HEK293 (cell line): ENCODE data around the gene CFAP90.

Source experiments
- CTCF ChIA-PET: fragments of 350-600 bp; formaldehyde crosslinking; extraction: SDS; loops from one replicate; lab custom pipeline; 2021; ENCODE audit warnings: antibody characterized with exemption; lab: Yijun Ruan, JAX
- POLR2A ChIA-PET: fragments of 300-600 bp; formaldehyde crosslinking; extraction: SDS; loops from one replicate; lab custom pipeline; 2020; ENCODE audit warnings: antibody characterized with exemption, inconsistent platforms; lab: Yijun Ruan, JAX
- H3K27ac ChIP-seq: fragments of 200-500 bp; sonication (Bioruptor generic); 2 replicates; pipeline ENCODE4 v1.5.1; 2014; ENCODE audit warnings: low read depth, low read length, control low read depth, inconsistent platforms; ENCODE audit errors: extremely low read depth
- H3K36me3 ChIP-seq, 2 experiments: fragments of 200-500 bp in 1 of 2; sonication (Bioruptor generic) in 1 of 2; 1 replicate in 1 of 2; 2 replicates in 1 of 2; pipeline ENCODE4 v1.5.1; 2014 to 2017; ENCODE audit warnings: inconsistent platforms in 2 of 2, low read length in 2 of 2; ENCODE audit not compliant: control insufficient read depth in 2 of 2, insufficient read depth in 1 of 2
- H3K4me1 ChIP-seq: fragments of 200-500 bp; sonication (Bioruptor generic); 2 replicates; pipeline ENCODE4 v1.5.1; 2014; ENCODE audit warnings: mild to moderate bottlenecking, low read length, inconsistent platforms; ENCODE audit not compliant: control insufficient read depth, insufficient read depth
- H3K4me3 ChIP-seq: 2 replicates; pipeline ENCODE4 v1.5.1; 2011; ENCODE audit warnings: low read depth, mild to moderate bottlenecking, control low read depth, low read length, moderate library complexity
- H3K9me3 ChIP-seq: fragments of 200-500 bp; sonication (Bioruptor generic); 2 replicates; pipeline ENCODE4 v1.5.1; 2014; ENCODE audit warnings: low read depth, low read length, inconsistent platforms; ENCODE audit not compliant: control insufficient read depth, insufficient read depth
- OVOL3 ChIP-seq: fragments of 450-650 bp; formaldehyde crosslinking; IDR thresholded peaks from 2 replicates; pipeline ENCODE4 v1.5.1; 2016; ENCODE audit warnings: missing biosample characterization, missing genetic modification characterization
- SETDB1 ChIP-seq: IDR thresholded peaks from one replicate; pipeline ENCODE4 v1.6.1; 2017; ENCODE audit warnings: mild to moderate bottlenecking, low read length, moderate library complexity, mixed read lengths; ENCODE audit not compliant: insufficient read length
- ZBTB1 ChIP-seq: fragments of 450-650 bp; formaldehyde crosslinking; IDR thresholded peaks from 2 replicates; pipeline ENCODE4 v1.5.1; 2016; ENCODE audit warnings: missing biosample characterization, missing genetic modification characterization
- ZBTB48 ChIP-seq: fragments of 450-650 bp; formaldehyde crosslinking; IDR thresholded peaks from 2 replicates; pipeline ENCODE4 v1.5.1; 2016; ENCODE audit warnings: missing biosample characterization, missing genetic modification characterization
- ZFP41 ChIP-seq: fragments of 450-650 bp; formaldehyde crosslinking; IDR thresholded peaks from 2 replicates; pipeline ENCODE4 v1.5.1; 2016; ENCODE audit warnings: missing biosample characterization, missing genetic modification characterization, borderline replicate concordance
- ZIC2 ChIP-seq: fragments of 450-650 bp; formaldehyde crosslinking; IDR thresholded peaks from 2 replicates; pipeline ENCODE4 v1.5.1; 2016; ENCODE audit warnings: missing biosample characterization, missing genetic modification characterization
- ZNF292 ChIP-seq: fragments of 450-650 bp; formaldehyde crosslinking; IDR thresholded peaks from 2 replicates; pipeline ENCODE4 v1.5.1; 2016; ENCODE audit warnings: low read depth, missing biosample characterization, missing genetic modification characterization, borderline replicate concordance
- ZNF335 ChIP-seq: fragments of 450-650 bp; formaldehyde crosslinking; conservative IDR thresholded peaks from 2 replicates; pipeline ENCODE4 v1.5.1; 2016; ENCODE audit warnings: missing biosample characterization, missing genetic modification characterization
- ZNF398 ChIP-seq: fragments of 450-650 bp; formaldehyde crosslinking; IDR thresholded peaks from 2 replicates; pipeline ENCODE4 v1.5.1; 2017; ENCODE audit warnings: missing biosample characterization, missing genetic modification characterization
- ZNF416 ChIP-seq: fragments of 450-650 bp; formaldehyde crosslinking; IDR thresholded peaks from 2 replicates; pipeline ENCODE4 v1.5.1; 2016; ENCODE audit warnings: missing biosample characterization, missing genetic modification characterization
- ZNF501 ChIP-seq: fragments of 450-650 bp; formaldehyde crosslinking; IDR thresholded peaks from 2 replicates; pipeline ENCODE4 v1.5.1; 2016; ENCODE audit warnings: missing biosample characterization, missing genetic modification characterization
- ZNF529 ChIP-seq: fragments of 450-650 bp; formaldehyde crosslinking; IDR thresholded peaks from 2 replicates; pipeline ENCODE4 v1.5.1; 2017; ENCODE audit warnings: missing genetic modification characterization, missing biosample characterization; ENCODE audit not compliant: insufficient replicate concordance
- ZNF624 ChIP-seq: fragments of 450-650 bp; formaldehyde crosslinking; IDR thresholded peaks from 2 replicates; pipeline ENCODE4 v1.5.1; 2017; ENCODE audit warnings: missing biosample characterization, missing genetic modification characterization
- ZNF654 ChIP-seq: fragments of 450-650 bp; formaldehyde crosslinking; IDR thresholded peaks from 2 replicates; pipeline ENCODE4 v1.5.1; 2016; ENCODE audit warnings: low read depth, missing biosample characterization, missing genetic modification characterization
- ZNF677 ChIP-seq: fragments of 450-650 bp; IDR thresholded peaks from 2 replicates; pipeline ENCODE4 v1.5.0; 2018; ENCODE audit warnings: missing biosample characterization, mild to moderate bottlenecking, missing genetic modification characterization, moderate library complexity
- ZSCAN4 ChIP-seq: fragments of 450-650 bp; formaldehyde crosslinking; IDR thresholded peaks from 2 replicates; pipeline ENCODE4 v1.5.1; 2017; ENCODE audit warnings: missing biosample characterization, missing genetic modification characterization

The CFAP90 gene

GRCh38 chr5:7823594-7823993 lies 27.3 kb downstream of the CFAP90 start:
- Histone ChIP-seq H3K4me1 (no peaks in the 10 kb centered on the region), H3K4me3 (no peak overlapping the region), H3K36me3 (no peaks in the 10 kb centered on the region), H3K27ac (no peak overlapping the region), H3K9me3 (no peaks in the 10 kb centered on the region)
- ChIA-PET POLR2A (no interaction called here), CTCF (interaction anchor here (0.8 kb wide), 1 partner anchor 32 kb away, joined by 4 read pairs; no protein-coding TSS in a partner anchor)
- no peak for TF ChIP-seq ZNF501
- TF ChIP-seq ZNF654 = no peak
- peak; percentile 73 for TF ChIP-seq ZIC2 (tag by site-specific recombination)
- no peak for TF ChIP-seq ZNF292
- no peak for TF ChIP-seq ZNF335
- no peak for TF ChIP-seq ZNF677

GRCh38 chr5:7822449-7822848 lies 28.5 kb downstream of the CFAP90 start:
- Histone ChIP-seq H3K4me3 (no peak overlapping the region), H3K9me3 (no peaks in the 10 kb centered on the region), H3K27ac (no peak overlapping the region), H3K36me3 (no peaks in the 10 kb centered on the region), H3K4me1 (no peaks in the 10 kb centered on the region)
- POLR2A ChIA-PET = no interaction called here
- CTCF ChIA-PET = interaction anchor here (0.7 to 1.0 kb wide), 2 partner anchors 18 to 562 kb away, joined by 3 read pairs; no protein-coding TSS in a partner anchor
- TF ChIP-seq ZFP41 (tag by site-specific recombination) = no peak
- no peak for TF ChIP-seq ZNF501
- peak; percentile 27; the same call in 1 of the 2 replicates for TF ChIP-seq ZSCAN4
- no peak for TF ChIP-seq ZBTB48

- H3K27ac ChIP-seq = no peak overlapping the region
- no peaks in the 10 kb centered on the region for H3K36me3 ChIP-seq
- ChIA-PET POLR2A (interaction anchor here (1.0 kb wide), 1 partner anchor 52 kb away, joined by 3 read pairs; the partner anchor contains the start of genes FASTKD3 and MTRR), CTCF (interaction anchor here (0.5 to 5.2 kb wide), 36 partner anchors 10 to 1607 kb away, joined by 3 to 46 read pairs (median 4); partner anchors contain the start of gene CFAP90)
- TF ChIP-seq ZNF529 (tag by site-specific recombination) = no peak
- TF ChIP-seq ZNF398 (tag by site-specific recombination) = no peak
- TF ChIP-seq ZBTB1 (tag by site-specific recombination) = no peak
- no peak for TF ChIP-seq OVOL3 (tag by site-specific recombination)
- no peak for TF ChIP-seq SETDB1
- TF ChIP-seq ZNF416 (tag by site-specific recombination) = no peak
- no peak for TF ChIP-seq ZNF624 (tag by site-specific recombination)
- H3K4me1 ChIP-seq = peaks cover 3% of the 10 kb centered on the region; the same call in 1 of the 2 replicates
- no peak overlapping the region for H3K4me3 ChIP-seq
- no peaks in the 10 kb centered on the region for H3K9me3 ChIP-seq
These were observed 34.4 kb downstream of the CFAP90 start for GRCh38 chr5:7816535-7816901.
